ENCODE results near the gene MTMR2.
"Not testable (repeated sequence)": the region's sequence is repeated elsewhere in the genome, so short reads cannot be mapped to it uniquely, and the experiment has no call there.

The MTMR2 gene

GRCh38 chr11:95891423-95892170 lies 32.3 kb downstream of the MTMR2 start:
- no peaks in the 10 kb centered on the region for H3K36me3 ChIP-seq
- no peaks in the 10 kb centered on the region for H3K4me1 ChIP-seq
- H4K20me1 ChIP-seq: no peaks in the 10 kb centered on the region; the same call in 1 of the 2 replicates
- no peak overlapping the region for H3K27ac ChIP-seq
- H3K4me2 ChIP-seq: no peak overlapping the region
- no peaks in the 10 kb centered on the region for H3K9me3 ChIP-seq
- no peak overlapping the region for H3K4me3 ChIP-seq
- no peaks in the 10 kb centered on the region for H3K27me3 ChIP-seq
- H3K9ac ChIP-seq: no peak overlapping the region
- TF ChIP-seq Cebpa-rat (IDR thresholded peaks at IDR 0.05): no peak

DNA sequence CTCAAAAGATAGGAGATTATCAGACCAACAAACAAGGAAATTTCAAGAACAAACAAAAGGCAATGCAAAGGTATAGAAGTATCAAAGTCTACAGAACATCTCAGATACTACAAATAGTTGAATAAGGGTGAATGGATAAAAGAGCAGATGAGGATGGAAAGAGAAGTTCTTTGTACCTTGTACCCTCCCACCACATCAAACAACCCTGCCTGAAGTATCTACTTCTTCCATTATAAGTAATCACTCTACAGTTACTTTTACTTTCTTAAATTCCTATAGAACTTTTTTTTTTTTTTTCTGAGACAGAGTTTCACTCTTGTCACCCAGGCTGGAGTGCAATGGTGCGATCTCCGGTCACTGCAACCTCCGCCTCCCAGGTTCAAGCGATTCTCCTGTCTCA lies 35.1 kb downstream of the MTMR2 start:
- Histone ChIP-seq H3K27ac (no peak overlapping the region), H3K4me3 (no peak overlapping the region), H3K9ac (no peak overlapping the region), H3K4me2 (no peak overlapping the region), H3K27me3 (no peaks in the 10 kb centered on the region), H4K20me1 (no peaks in the 10 kb centered on the region; the same call in 1 of the 2 replicates), H3K36me3 (0 out of 2 replicates have a peak, but pooled peaks cover 7% of the 10 kb centered on the region), H3K9me3 (no peaks in the 10 kb centered on the region), H3K4me1 (no peaks in the 10 kb centered on the region)
- no peak for TF ChIP-seq Cebpa-rat (IDR thresholded peaks at IDR 0.05)

GRCh38 chr11:95888439-95888838 lies 35.5 kb downstream of the MTMR2 start:
- H3K4me3 ChIP-seq: no peak overlapping the region
- H3K27me3 ChIP-seq: no peaks in the 10 kb centered on the region
- no peaks in the 10 kb centered on the region for H3K4me1 ChIP-seq
- H3K9me3 ChIP-seq: no peaks in the 10 kb centered on the region
- no peaks in the 10 kb centered on the region; the same call in 1 of the 2 replicates for H4K20me1 ChIP-seq
- no peak overlapping the region for H3K4me2 ChIP-seq
- 0 out of 2 replicates have a peak, but pooled peaks cover 7% of the 10 kb centered on the region for H3K36me3 ChIP-seq
- H3K9ac ChIP-seq: no peak overlapping the region
- no peak for TF ChIP-seq Cebpa-rat (IDR thresholded peaks at IDR 0.05)
- no peak overlapping the region for H3K27ac ChIP-seq

GRCh38 chr11:95886462-95886861 lies 37.4 kb downstream of the MTMR2 start:
- H3K9ac ChIP-seq: no peak overlapping the region
- no peaks in the 10 kb centered on the region for H3K27me3 ChIP-seq
- H3K4me3 ChIP-seq: no peak overlapping the region
- no peak for TF ChIP-seq Cebpa-rat (IDR thresholded peaks at IDR 0.05)
- no peak overlapping the region for H3K4me2 ChIP-seq
- no peaks in the 10 kb centered on the region for H3K4me1 ChIP-seq
- no peak overlapping the region for H3K27ac ChIP-seq
- no peaks in the 10 kb centered on the region for H4K20me1 ChIP-seq
- peaks cover 12% of the 10 kb centered on the region; the same call in 1 of the 2 replicates for H3K36me3 ChIP-seq
- H3K9me3 ChIP-seq: no peaks in the 10 kb centered on the region

DNA sequence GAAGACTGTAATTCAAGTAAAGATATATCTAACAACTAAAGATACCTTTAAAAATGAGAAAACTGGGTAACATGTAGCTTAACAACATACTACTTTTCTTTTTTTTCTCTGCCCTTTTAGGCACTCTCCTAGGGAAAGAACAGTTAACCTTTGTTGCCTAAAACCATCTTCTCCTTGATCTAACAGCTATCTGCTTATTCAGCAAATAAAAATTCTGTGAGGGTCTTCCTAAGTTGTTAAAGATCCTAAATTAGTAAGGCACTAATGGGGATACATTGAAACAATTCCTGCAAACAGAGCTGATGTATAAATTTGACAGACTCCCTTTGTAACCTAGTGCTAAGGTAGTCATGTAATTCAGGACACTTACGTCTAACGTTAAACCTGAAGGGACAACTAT lies 39.1 kb downstream of the MTMR2 start:
- TF ChIP-seq Cebpa-rat (IDR thresholded peaks at IDR 0.05): no peak
- H3K27ac ChIP-seq: no peak overlapping the region

GRCh38 chr11:95884376-95884775 lies 39.5 kb downstream of the MTMR2 start:
- Histone ChIP-seq H3K9ac (no peak overlapping the region), H3K27me3 (no peaks in the 10 kb centered on the region), H4K20me1 (no peaks in the 10 kb centered on the region), H3K4me2 (no peak overlapping the region), H3K36me3 (peaks cover 12% of the 10 kb centered on the region; the same call in 1 of the 2 replicates), H3K9me3 (no peaks in the 10 kb centered on the region), H3K4me1 (no peaks in the 10 kb centered on the region), H3K27ac (no peak overlapping the region), H3K4me3 (no peak overlapping the region)
- no peak for TF ChIP-seq Cebpa-rat (IDR thresholded peaks at IDR 0.05)

More for the DNA sequence above, 39.1 kb downstream of the MTMR2 start:
- Histone ChIP-seq H3K27me3 (no peaks in the 10 kb centered on the region), H3K36me3 (peaks cover 12% of the 10 kb centered on the region; the same call in 1 of the 2 replicates), H4K20me1 (no peaks in the 10 kb centered on the region), H3K9me3 (no peaks in the 10 kb centered on the region), H3K4me1 (no peaks in the 10 kb centered on the region), H3K9ac (no peak overlapping the region), H3K4me3 (no peak overlapping the region), H3K4me2 (no peak overlapping the region)

GRCh38 chr11:95883381-95883780 lies 40.5 kb downstream of the MTMR2 start:
- Histone ChIP-seq H4K20me1 (no peaks in the 10 kb centered on the region), H3K27me3 (no peaks in the 10 kb centered on the region), H3K4me2 (no peak overlapping the region), H3K27ac (no peak overlapping the region), H3K4me3 (no peak overlapping the region), H3K9ac (no peak overlapping the region), H3K4me1 (no peaks in the 10 kb centered on the region), H3K36me3 (peaks cover 12% of the 10 kb centered on the region; the same call in 1 of the 2 replicates), H3K9me3 (no peaks in the 10 kb centered on the region)
- TF ChIP-seq Cebpa-rat (IDR thresholded peaks at IDR 0.05): no peak

DNA sequence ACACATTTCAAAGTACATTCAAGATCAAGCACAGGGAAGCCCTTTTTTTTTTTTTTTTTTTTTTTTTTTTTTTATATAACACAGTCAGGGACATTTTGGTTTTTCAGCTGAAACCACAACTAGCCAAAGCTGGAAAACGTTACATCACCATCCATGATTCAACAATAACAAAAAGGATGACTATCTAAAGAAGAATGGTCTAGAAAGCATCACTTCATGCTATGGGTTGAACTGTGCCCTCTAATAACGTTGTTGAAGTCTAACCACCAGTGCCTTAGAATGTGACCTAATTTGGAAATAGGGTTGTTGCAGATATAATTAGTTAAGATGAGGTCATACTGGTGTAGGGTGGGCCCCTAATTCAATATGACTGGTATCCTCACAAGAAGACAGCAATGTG lies 46.6 kb downstream of the MTMR2 start:
- Histone ChIP-seq H3K27ac (no peak overlapping the region), H3K4me2 (no peak overlapping the region), H3K9ac (no peak overlapping the region), H3K36me3 (peaks cover 16% of the 10 kb centered on the region), H3K4me1 (no peaks in the 10 kb centered on the region), H3K4me3 (no peak overlapping the region), H3K9me3 (peaks cover 19% of the 10 kb centered on the region), H3K27me3 (no peaks in the 10 kb centered on the region), H4K20me1 (no peaks in the 10 kb centered on the region)
- no peak for TF ChIP-seq Cebpa-rat (IDR thresholded peaks at IDR 0.05)

- H3K9ac ChIP-seq, H3K4me2 ChIP-seq, H3K27me3 ChIP-seq, H3K9me3 ChIP-seq, H3K27ac ChIP-seq, H3K4me1 ChIP-seq, H4K20me1 ChIP-seq, H3K4me3 ChIP-seq, H3K36me3 ChIP-seq: not testable (repeated sequence)
Observed at GRCh38 chr11:95870877-95871276, 53.0 kb downstream of the MTMR2 start.

GRCh38 chr11:95867105-95867504 lies 56.8 kb downstream of the MTMR2 start:
- Histone ChIP-seq H3K4me1 (no peaks in the 10 kb centered on the region), H3K9me3 (no peaks in the 10 kb centered on the region), H3K4me2 (no peak overlapping the region), H4K20me1 (no peaks in the 10 kb centered on the region), H3K4me3 (no peak overlapping the region), H3K36me3 (peaks cover 6% of the 10 kb centered on the region; the same call in 1 of the 2 replicates), H3K27me3 (no peaks in the 10 kb centered on the region), H3K9ac (no peak overlapping the region), H3K27ac (no peak overlapping the region)
- no peak for TF ChIP-seq Cebpa-rat (IDR thresholded peaks at IDR 0.05)

Data from BLaER1 (cell line).